Naive thymus-derived CD4-positive, alpha-beta T cell (primary cell): ENCODE measurements around the gene CDK5RAP1. TPM values are rescaled to one million over a fixed set of nuclear protein-coding genes. Genes with fewer than 3 reads are reported as not detected.
A peak's percentile ranks its signal among the peaks of the same experiment; 100 is the strongest.
"Not testable (repeated sequence)": the region's sequence is repeated elsewhere in the genome, so short reads cannot be mapped to it uniquely, and the experiment has no call there.

Source experiments
- ATAC-seq: fragments of 150-1000 bp; cut with Tn5 transposase; 2 replicates; pipeline ENCODE4 v1.10.0; 2021; ENCODE audit warnings: mild to moderate bottlenecking, moderate library complexity
- CTCF ChIA-PET: fragments of 350-600 bp; sonication (Branson Sonifier 250); formaldehyde crosslinking; loops from one replicate; lab custom pipeline; 2021; ENCODE audit warnings: antibody characterized with exemption; lab: Charles Lee
- POLR2A ChIA-PET: fragments of 350-600 bp; sonication (Branson Sonifier 250); formaldehyde crosslinking; loops from one replicate; lab custom pipeline; 2021; ENCODE audit warnings: antibody characterized with exemption, inconsistent platforms; lab: Charles Lee
- DNase-seq, 9 donors: peaks; one replicate each; pipeline versions ENCODE4 v3.0.0 to v3.0.0-alpha.2; 2020 to 2022; ENCODE audit warnings: mixed read lengths in 1 of 9
- H3K27ac ChIP-seq: one replicate; pipeline ENCODE4 v1.7.0; 2013; ENCODE audit warnings: mild to moderate bottlenecking, low read depth, low read length, moderate library complexity
- H3K27me3 ChIP-seq, 2 donors: one replicate each; pipeline ENCODE4 v1.7.0; 2013; ENCODE audit warnings: low read length in 2 of 2, mild to moderate bottlenecking in 2 of 2, moderate library complexity in 2 of 2; ENCODE audit not compliant: control insufficient read depth in 2 of 2, insufficient read depth in 2 of 2
- H3K36me3 ChIP-seq, 3 experiments: 1 replicate in 2 of 3; 2 replicates in 1 of 3; pipeline ENCODE4 v1.7.0; 2013; ENCODE audit warnings: low read length in 3 of 3, mild to moderate bottlenecking in 3 of 3, moderate library complexity in 1 of 3; ENCODE audit not compliant: insufficient read depth in 3 of 3, control insufficient read depth in 2 of 3
- H3K4me1 ChIP-seq, 2 donors: one replicate each; pipeline ENCODE4 v1.7.0; 2013; ENCODE audit warnings: low read length in 2 of 2, mild to moderate bottlenecking in 2 of 2, moderate library complexity in 1 of 2; ENCODE audit not compliant: control insufficient read depth in 2 of 2, insufficient read depth in 2 of 2
- H3K4me3 ChIP-seq: 2 replicates; pipeline ENCODE4 v1.7.0; 2013; ENCODE audit warnings: mild to moderate bottlenecking, low read length
- H3K9me3 ChIP-seq, 3 experiments: 1 replicate in 2 of 3; 2 replicates in 1 of 3; pipeline ENCODE4 v1.7.0; 2013; ENCODE audit warnings: low read length in 3 of 3; ENCODE audit not compliant: control insufficient read depth in 2 of 3
- H3K27ac Mint-ChIP-seq, 9 donors: one replicate each; pipeline ENCODE4 v1.8.0; 2020 to 2022; ENCODE audit warnings: mixed read lengths in 9 of 9, mild to moderate bottlenecking in 8 of 9, moderate library complexity in 5 of 9, inconsistent platforms in 2 of 9
- H3K27me3 Mint-ChIP-seq, 5 donors: one replicate each; pipeline ENCODE4 v1.8.0; 2021 to 2022; ENCODE audit warnings: mixed read lengths in 5 of 5, mild to moderate bottlenecking in 1 of 5
- H3K36me3 Mint-ChIP-seq, 5 donors: one replicate each; pipeline ENCODE4 v1.8.0; 2020 to 2022; ENCODE audit warnings: mixed read lengths in 5 of 5, mild to moderate bottlenecking in 3 of 5, inconsistent platforms in 1 of 5
- H3K4me1 Mint-ChIP-seq, 7 donors: one replicate each; pipeline ENCODE4 v1.8.0; 2020 to 2022; ENCODE audit warnings: mixed read lengths in 7 of 7, mild to moderate bottlenecking in 3 of 7, inconsistent platforms in 1 of 7
- H3K4me3 Mint-ChIP-seq, 10 donors: one replicate each; pipeline ENCODE4 v1.8.0; 2020 to 2022; ENCODE audit warnings: mild to moderate bottlenecking in 10 of 10, mixed read lengths in 10 of 10, moderate library complexity in 6 of 10, inconsistent platforms in 2 of 10
- H3K9me3 Mint-ChIP-seq, 11 donors: one replicate each; pipeline ENCODE4 v1.8.0; 2020 to 2022; ENCODE audit warnings: mixed read lengths in 11 of 11, mild to moderate bottlenecking in 4 of 11, inconsistent platforms in 1 of 11, moderate library complexity in 1 of 11
- intact Hi-C, 2 donors: fragments of 100-400 bp; cut with micrococcal nuclease; formaldehyde crosslinking; loops; one replicate each; pipeline ENCODE4 v1.15.1; 2023
- polyA plus RNA-seq, 2 donors: library from polyadenylated mRNA; unstranded; fragments of 300-500 nt; fragmentation: Illumina TruSeq; gene quantifications; one replicate each; pipeline ENCODE4 v1.2.3, GENCODE V29; 2021
- total RNA-seq, 6 experiments: library from RNA in 5 of 6; stranded (reverse) in 5 of 6; gene quantifications; 1 replicate in 5 of 6; 2 replicates in 1 of 6; pipeline ENCODE4 v1.2.3 and lab custom pipeline; 2021 to 2026

The CDK5RAP1 gene
- total and polyA plus RNA-seq, 7 experiments from 2014 or later, result 33.6 to 51.8 (median 48.1) TPM

- Mint-ChIP-seq H3K4me3 (peak within 1 kb of the TSS; percentile 82 to 96 (median 92)), H3K4me1 (peaks cover 16 to 32% (median 22%) of the 10 kb centered on the region in 7 donors), H3K27me3 (peaks cover 0 to 19% (median 0%) of the 10 kb centered on the region in 5 donors), H3K9me3 (peaks cover 0 to 2% (median 0%) of the 10 kb centered on the region in 11 donors), H3K27ac (peak within 1 kb of the TSS; percentile 69 to 95 (median 90)), H3K36me3 (no peaks in the 10 kb centered on the region)
- Histone ChIP-seq H3K27ac (peak within 1 kb of the TSS; percentile 62), H3K36me3 (peaks cover 0 to 3% (median 0%) of the 10 kb centered on the region in 3 experiments), H3K27me3 (no peaks in the 10 kb centered on the region), H3K4me1 (peaks cover 10 to 11% of the 10 kb centered on the region in 2 donors), H3K9me3 (no peaks in the 10 kb centered on the region), H3K4me3 (peak within 1 kb of the TSS; percentile 96)
- DNase-seq, result peak; percentile 51 to 90 (median 70)
- ChIA-PET POLR2A (interaction anchor here (1.0 to 2.0 kb wide), 5 partner anchors 42 to 289 kb away, joined by 3 to 11 read pairs (median 8); partner anchors contain the start of genes CBFA2T2, CDK5RAP1, PXMP4 and ZNF341), CTCF (interaction anchor here (1.1 to 2.2 kb wide), 3 partner anchors 14 to 224 kb away, joined by 5 to 10 read pairs (median 7); partner anchors contain the start of genes ACTL10 and CDK5RAP1)
- intact Hi-C loops, result loop anchor here (1.0 to 10.0 kb wide), 12 partner anchors 42 to 669 kb away; partner anchors contain the start of genes CDK5RAP1 (in 2 of the 2), CHMP4B (in 2 of the 2), ACTL10 (in 1 of the 2) and EIF2S2 (in 1 of the 2)
- ATAC-seq, result peak; percentile 84
These were observed 42.4 kb upstream of the CDK5RAP1 start, which contains the start of gene SNTA1 for GRCh38 chr20:33443512-33444239. SNTA1 (minus strand) TSS chr20:33443763; CDS start chr20:33443620, 143 bp downstream.

- H3K4me3 Mint-ChIP-seq, result peak overlapping the region; percentile 72 to 91 (median 83)
- H3K36me3 Mint-ChIP-seq, result no peaks in the 10 kb centered on the region
- POLR2A ChIA-PET, result interaction anchor here (1.0 to 2.0 kb wide), 4 partner anchors 42 to 277 kb away, joined by 3 to 11 read pairs (median 6); partner anchors contain the start of genes CBFA2T2, CDK5RAP1 and PXMP4
- peak overlapping the region in 7 of 9 donors; percentile 25 to 86 (median 30) for H3K27ac Mint-ChIP-seq
- peak in 2 of 9 donors; percentile 16 to 44 for DNase-seq
- peaks cover 0 to 19% (median 0%) of the 10 kb centered on the region in 5 donors for H3K27me3 Mint-ChIP-seq
- Histone ChIP-seq H3K9me3 (no peaks in the 10 kb centered on the region), H3K4me3 (peak overlapping the region; percentile 33), H3K27ac (no peak overlapping the region), H3K4me1 (peaks cover 10 to 11% of the 10 kb centered on the region in 2 donors), H3K36me3 (peaks cover 0 to 3% (median 0%) of the 10 kb centered on the region in 3 experiments), H3K27me3 (no peaks in the 10 kb centered on the region)
- H3K4me1 Mint-ChIP-seq, result peaks cover 16 to 32% (median 22%) of the 10 kb centered on the region in 7 donors
- ATAC-seq, result peak; percentile 4
- peaks cover 0 to 2% (median 0%) of the 10 kb centered on the region in 11 donors for H3K9me3 Mint-ChIP-seq
- intact Hi-C loops, result loop anchor here (1.0 to 10.0 kb wide), 6 partner anchors 42 to 368 kb away; partner anchors contain the start of genes CDK5RAP1 (in 1 of the 2), CHMP4B (in 1 of the 2) and ZNF341 (in 1 of the 2)
- CTCF ChIA-PET, result interaction anchor here (1.1 to 2.2 kb wide), 2 partner anchors 14 to 41 kb away, joined by 5 to 10 read pairs; partner anchors contain the start of gene CDK5RAP1
These were observed 41.7 kb upstream of the CDK5RAP1 start for GRCh38 chr20:33443006-33443511.

- CTCF ChIA-PET, result interaction anchor here (0.9 kb wide), 1 partner anchor 149 kb away, joined by 3 read pairs; no protein-coding TSS in a partner anchor
- H3K27ac Mint-ChIP-seq, result peak overlapping the region in 7 of 9 donors; percentile 19 to 86 (median 28)
These were observed 41.1 kb upstream of the CDK5RAP1 start for GRCh38 chr20:33442136-33443005.

GRCh38 chr20:33441142-33441955 is 40.0 kb upstream of the CDK5RAP1 start:
- ChIA-PET CTCF (interaction anchor here (0.9 kb wide), 1 partner anchor 150 kb away, joined by 3 read pairs; no protein-coding TSS in a partner anchor), POLR2A (no interaction called here)
- Mint-ChIP-seq H3K27me3 (peaks cover 0 to 19% (median 0%) of the 10 kb centered on the region in 5 donors), H3K4me1 (peaks cover 15 to 30% (median 22%) of the 10 kb centered on the region in 7 donors), H3K36me3 (no peaks in the 10 kb centered on the region), H3K4me3 (peak overlapping the region in 6 of 10 donors; percentile 10 to 91 (median 77)), H3K9me3 (peaks cover 0 to 2% (median 0%) of the 10 kb centered on the region in 11 donors), H3K27ac (peak overlapping the region in 5 of 9 donors; percentile 19 to 72 (median 22))
- peaks cover 0 to 3% (median 0%) of the 10 kb centered on the region in 3 experiments for H3K36me3 ChIP-seq
- no peaks in the 10 kb centered on the region for H3K9me3 ChIP-seq
- ATAC-seq (no peak), DNase-seq (no peak)
- H3K4me3 ChIP-seq, result no peak overlapping the region
- intact Hi-C loops, result loop anchor here (5.0 to 10.0 kb wide), 3 partner anchors 111 to 347 kb away; partner anchors contain the start of gene ZNF341 (in 1 of the 2)
- H3K27me3 ChIP-seq, result no peaks in the 10 kb centered on the region
- H3K4me1 ChIP-seq, result peaks cover 10 to 11% of the 10 kb centered on the region in 2 donors
- H3K27ac ChIP-seq, result no peak overlapping the region

More at GRCh38 chr20:33442136-33443005, 41.1 kb upstream of the CDK5RAP1 start:
- intact Hi-C loops, result loop anchor here (1.0 to 10.0 kb wide), 6 partner anchors 41 to 369 kb away; partner anchors contain the start of genes CDK5RAP1 (in 1 of the 2), CHMP4B (in 1 of the 2) and ZNF341 (in 1 of the 2)
- Histone ChIP-seq H3K27ac (no peak overlapping the region), H3K27me3 (no peaks in the 10 kb centered on the region), H3K4me3 (peak overlapping the region; percentile 33), H3K4me1 (peaks cover 10 to 11% of the 10 kb centered on the region in 2 donors), H3K9me3 (no peaks in the 10 kb centered on the region), H3K36me3 (peaks cover 0 to 3% (median 0%) of the 10 kb centered on the region in 3 experiments)
- ATAC-seq, result no peak
- H3K9me3 Mint-ChIP-seq, result peaks cover 0 to 2% (median 0%) of the 10 kb centered on the region in 11 donors
- POLR2A ChIA-PET, result interaction anchor here (1.3 to 2.0 kb wide), 2 partner anchors 47 to 222 kb away, joined by 4 to 11 read pairs; partner anchors contain the start of gene CBFA2T2
- H3K27me3 Mint-ChIP-seq, result peaks cover 0 to 19% (median 0%) of the 10 kb centered on the region in 5 donors
- H3K4me1 Mint-ChIP-seq, result peaks cover 16 to 32% (median 22%) of the 10 kb centered on the region in 7 donors
- peak in 5 of 9 donors; percentile 1 to 15 (median 5) for DNase-seq
- peak overlapping the region; percentile 72 to 91 (median 83) for H3K4me3 Mint-ChIP-seq
- no peaks in the 10 kb centered on the region for H3K36me3 Mint-ChIP-seq

GRCh38 chr20:33440562-33440961 is 39.2 kb upstream of the CDK5RAP1 start:
- intact Hi-C loops, result loop anchor here (5.0 to 10.0 kb wide), 3 partner anchors 112 to 346 kb away; partner anchors contain the start of gene ZNF341 (in 1 of the 2)
- H3K27me3 ChIP-seq, H3K4me3 Mint-ChIP-seq, H3K4me3 ChIP-seq, H3K27ac Mint-ChIP-seq, H3K36me3 ChIP-seq, CTCF ChIA-PET, H3K27ac ChIP-seq, DNase-seq, POLR2A ChIA-PET, ATAC-seq, H3K9me3 Mint-ChIP-seq, H3K9me3 ChIP-seq, H3K36me3 Mint-ChIP-seq: not testable (repeated sequence)
- peaks cover 0 to 19% (median 0%) of the 10 kb centered on the region in 5 donors for H3K27me3 Mint-ChIP-seq
- peaks cover 10 to 11% of the 10 kb centered on the region in 2 donors for H3K4me1 ChIP-seq
- peaks cover 8 to 27% (median 20%) of the 10 kb centered on the region in 7 donors for H3K4me1 Mint-ChIP-seq
